ENCODE results near the gene DGKK.

DGKK gene

DNA sequence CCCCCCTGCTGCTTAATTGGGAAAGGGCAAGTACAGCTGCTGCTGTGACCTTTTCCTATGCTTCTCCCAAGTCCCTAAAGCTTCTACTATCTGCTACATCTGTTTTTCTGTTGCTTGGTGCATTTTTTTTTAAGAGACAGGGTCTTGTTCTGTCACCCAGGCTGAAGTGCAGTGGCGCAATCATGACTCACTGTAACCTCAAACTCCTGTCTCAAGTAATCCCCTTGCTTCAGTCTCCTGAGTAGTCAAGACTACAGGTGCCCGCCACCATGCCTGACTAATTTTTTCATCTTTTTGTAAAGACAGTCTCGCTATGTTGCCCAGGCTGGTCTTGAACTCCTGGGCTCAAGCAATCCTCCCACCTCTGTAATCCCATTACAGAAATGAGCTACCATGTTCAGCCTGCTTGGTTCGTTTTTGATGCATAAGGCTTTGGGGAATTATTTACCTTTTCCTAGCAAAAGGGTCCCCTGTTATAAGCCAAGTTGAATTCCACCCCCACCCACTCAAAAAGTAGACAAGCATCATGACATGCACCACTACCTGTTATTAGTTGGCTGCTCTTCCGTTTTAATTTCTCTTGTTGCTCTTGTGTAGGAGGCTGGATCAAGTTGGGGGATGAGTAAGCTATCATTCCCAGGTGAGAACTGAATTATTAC lies 39.6 kb downstream of the DGKK start:
- WGBS = 94% methylated on average over 5 of the region's 5 CpGs
- no peaks in the 10 kb centered on the region for H3K9me3 ChIP-seq (ENCODE audit: insufficient read depth, low read depth, low read length)
- no peak overlapping the region for H3K27ac ChIP-seq (ENCODE audit: low read depth, low read length)
- no peak overlapping the region for H3K4me3 ChIP-seq (ENCODE audit: low read length)
- no peak overlapping the region for H3K9ac ChIP-seq (ENCODE audit: low read depth, low read length)
- no peaks in the 10 kb centered on the region for H3K36me3 ChIP-seq (ENCODE audit: insufficient read depth, low read length)
- no peaks in the 10 kb centered on the region for H3K27me3 ChIP-seq (ENCODE audit: insufficient read depth, low read length)
- H3K4me1 ChIP-seq (ENCODE audit: insufficient read depth, low read length) = peaks cover 38% of the 10 kb centered on the region

GRCh38 chrX:50428174-50428573 lies 42.5 kb downstream of the DGKK start:
- no CpG with 5 or more reads among the region's 1 CpG for WGBS
- Histone ChIP-seq H3K4me3 (ENCODE audit: low read length) (no peak overlapping the region), H3K9me3 (ENCODE audit: insufficient read depth, low read depth, low read length) (no peaks in the 10 kb centered on the region), H3K27ac (ENCODE audit: low read depth, low read length) (no peak overlapping the region), H3K27me3 (ENCODE audit: insufficient read depth, low read length) (no peaks in the 10 kb centered on the region), H3K9ac (ENCODE audit: low read depth, low read length) (no peak overlapping the region), H3K4me1 (ENCODE audit: insufficient read depth, low read length) (peaks cover 34% of the 10 kb centered on the region), H3K36me3 (ENCODE audit: insufficient read depth, low read length) (no peaks in the 10 kb centered on the region)

- H3K9me3 ChIP-seq (ENCODE audit: insufficient read depth, low read depth, low read length) = no peaks in the 10 kb centered on the region
- no peak overlapping the region for H3K9ac ChIP-seq (ENCODE audit: low read depth, low read length)
- WGBS = 89% methylated on average over 2 of the region's 2 CpGs
- no peak overlapping the region for H3K27ac ChIP-seq (ENCODE audit: low read depth, low read length)
- H3K4me3 ChIP-seq (ENCODE audit: low read length) = no peak overlapping the region
- H3K4me1 ChIP-seq (ENCODE audit: insufficient read depth, low read length) = no peaks in the 10 kb centered on the region
- H3K27me3 ChIP-seq (ENCODE audit: insufficient read depth, low read length) = no peaks in the 10 kb centered on the region
- no peaks in the 10 kb centered on the region for H3K36me3 ChIP-seq (ENCODE audit: insufficient read depth, low read length)
These were observed 62.6 kb downstream of the DGKK start for GRCh38 chrX:50407976-50408375.

DNA sequence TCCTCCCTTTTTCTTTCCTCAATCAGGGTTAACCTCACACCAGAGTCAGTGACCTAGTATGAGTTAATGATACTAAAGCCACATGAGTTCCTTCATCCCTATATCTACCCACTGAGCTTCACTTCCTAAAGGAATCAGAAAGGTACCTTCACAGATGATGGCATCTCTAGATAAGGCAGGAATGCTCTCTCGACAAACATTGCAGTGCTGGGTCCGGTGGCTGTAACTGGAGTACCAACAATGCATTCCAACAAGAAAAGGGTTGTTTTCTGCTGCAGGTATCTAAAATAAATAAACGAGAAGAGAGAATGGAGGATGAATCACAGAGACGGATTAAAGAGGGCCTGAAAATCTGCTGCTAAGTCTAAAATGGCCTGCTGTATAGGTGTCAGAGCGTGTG lies 66.7 kb downstream of the DGKK start:
- Histone ChIP-seq H3K27ac (ENCODE audit: low read depth, low read length) (no peak overlapping the region), H3K27me3 (ENCODE audit: insufficient read depth, low read length) (no peaks in the 10 kb centered on the region), H3K9ac (ENCODE audit: low read depth, low read length) (no peak overlapping the region), H3K4me1 (ENCODE audit: insufficient read depth, low read length) (no peaks in the 10 kb centered on the region), H3K9me3 (ENCODE audit: insufficient read depth, low read depth, low read length) (no peaks in the 10 kb centered on the region), H3K36me3 (ENCODE audit: insufficient read depth, low read length) (no peaks in the 10 kb centered on the region), H3K4me3 (ENCODE audit: low read length) (no peak overlapping the region)
- 87% methylated on average over 5 of the region's 5 CpGs for WGBS

GRCh38 chrX:50402886-50403285 lies 67.7 kb downstream of the DGKK start:
- no peaks in the 10 kb centered on the region for H3K4me1 ChIP-seq (ENCODE audit: insufficient read depth, low read length)
- 79% methylated on average over 3 of the region's 3 CpGs for WGBS
- H3K4me3 ChIP-seq (ENCODE audit: low read length) = no peak overlapping the region
- no peaks in the 10 kb centered on the region for H3K36me3 ChIP-seq (ENCODE audit: insufficient read depth, low read length)
- H3K9ac ChIP-seq (ENCODE audit: low read depth, low read length) = no peak overlapping the region
- no peaks in the 10 kb centered on the region for H3K9me3 ChIP-seq (ENCODE audit: insufficient read depth, low read depth, low read length)
- no peak overlapping the region for H3K27ac ChIP-seq (ENCODE audit: low read depth, low read length)
- no peaks in the 10 kb centered on the region for H3K27me3 ChIP-seq (ENCODE audit: insufficient read depth, low read length)

DNA sequence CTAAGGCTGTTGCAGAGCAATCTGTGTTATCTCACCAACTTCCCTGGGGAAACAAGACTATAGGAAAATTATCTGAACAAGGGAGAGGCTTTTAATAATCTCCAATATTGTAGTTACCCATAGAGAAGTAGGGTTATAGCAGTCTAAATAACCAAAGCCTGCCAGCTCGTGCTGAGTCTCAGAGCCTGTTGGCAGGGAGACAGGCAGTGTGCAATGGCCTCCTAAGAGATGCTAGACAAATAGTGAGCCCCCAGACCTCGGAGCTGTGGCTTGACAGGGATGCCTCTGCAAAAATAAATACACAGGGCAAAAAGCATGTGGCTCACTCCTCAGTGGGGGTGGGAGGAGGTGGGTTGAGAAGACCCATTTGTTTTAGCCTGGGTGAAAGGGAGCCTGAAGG lies 76.7 kb downstream of the DGKK start:
- no peak overlapping the region for H3K27ac ChIP-seq (ENCODE audit: low read depth, low read length)
- WGBS = 92% methylated on average over 2 of the region's 2 CpGs
- no peaks in the 10 kb centered on the region for H3K27me3 ChIP-seq (ENCODE audit: insufficient read depth, low read length)
- H3K9ac ChIP-seq (ENCODE audit: low read depth, low read length) = no peak overlapping the region
- no peak overlapping the region for H3K4me3 ChIP-seq (ENCODE audit: low read length)
- no peaks in the 10 kb centered on the region for H3K4me1 ChIP-seq (ENCODE audit: insufficient read depth, low read length)
- no peaks in the 10 kb centered on the region for H3K36me3 ChIP-seq (ENCODE audit: insufficient read depth, low read length)
- H3K9me3 ChIP-seq (ENCODE audit: insufficient read depth, low read depth, low read length) = no peaks in the 10 kb centered on the region

GRCh38 chrX:50386520-50386919 lies 84.1 kb downstream of the DGKK start:
- Histone ChIP-seq H3K36me3 (ENCODE audit: insufficient read depth, low read length) (no peaks in the 10 kb centered on the region), H3K9ac (ENCODE audit: low read depth, low read length) (no peak overlapping the region), H3K4me3 (ENCODE audit: low read length) (no peak overlapping the region), H3K4me1 (ENCODE audit: insufficient read depth, low read length) (no peaks in the 10 kb centered on the region), H3K27ac (ENCODE audit: low read depth, low read length) (no peak overlapping the region), H3K27me3 (ENCODE audit: insufficient read depth, low read length) (no peaks in the 10 kb centered on the region), H3K9me3 (ENCODE audit: insufficient read depth, low read depth, low read length) (no peaks in the 10 kb centered on the region)
- 92% methylated on average over 1 of the region's 2 CpGs for WGBS

DNA sequence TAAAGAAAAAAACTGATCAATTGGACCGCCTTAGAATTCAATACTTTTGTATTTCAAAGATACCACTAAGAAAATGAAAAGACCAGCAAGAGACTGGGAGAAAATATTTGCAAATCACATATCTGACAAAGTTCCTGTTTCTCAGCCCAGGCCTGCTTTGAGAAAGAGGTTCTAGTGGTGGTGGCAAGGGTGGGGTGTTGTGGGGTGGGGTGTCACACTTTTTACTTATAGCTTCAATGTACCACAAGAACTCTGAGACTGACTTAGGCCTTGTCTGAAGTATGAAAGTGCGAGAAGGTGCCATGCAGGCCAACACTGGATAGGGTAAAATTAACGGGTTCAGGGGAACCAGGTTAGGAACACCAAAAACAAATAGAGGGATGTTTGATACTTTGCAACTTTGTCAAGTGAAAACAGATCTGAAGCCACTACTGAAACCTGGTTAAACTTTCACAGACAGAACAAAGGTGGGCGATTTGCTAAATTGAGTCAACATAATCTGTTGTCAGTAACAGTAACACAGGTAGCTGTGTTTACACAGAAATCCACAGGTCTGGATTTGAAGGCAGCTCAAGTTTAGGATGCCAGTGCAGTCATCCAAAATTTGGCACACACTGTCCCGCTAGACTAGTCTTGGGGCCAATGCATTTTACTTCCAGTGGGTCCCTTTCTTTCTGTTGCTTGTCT lies 88.8 kb downstream of the DGKK start:
- Histone ChIP-seq H3K27me3 (ENCODE audit: insufficient read depth, low read length) (no peaks in the 10 kb centered on the region), H3K4me1 (ENCODE audit: insufficient read depth, low read length) (no peaks in the 10 kb centered on the region), H3K27ac (ENCODE audit: low read depth, low read length) (no peak overlapping the region), H3K9me3 (ENCODE audit: insufficient read depth, low read depth, low read length) (no peaks in the 10 kb centered on the region), H3K4me3 (ENCODE audit: low read length) (no peak overlapping the region), H3K9ac (ENCODE audit: low read depth, low read length) (no peak overlapping the region), H3K36me3 (ENCODE audit: insufficient read depth, low read length) (no peaks in the 10 kb centered on the region)
- WGBS = 91% methylated on average over 5 of the region's 5 CpGs

- H3K4me1 ChIP-seq (ENCODE audit: insufficient read depth, low read length) = no peaks in the 10 kb centered on the region
- no peaks in the 10 kb centered on the region for H3K36me3 ChIP-seq (ENCODE audit: insufficient read depth, low read length)
- H3K9ac ChIP-seq (ENCODE audit: low read depth, low read length) = no peak overlapping the region
- H3K27me3 ChIP-seq (ENCODE audit: insufficient read depth, low read length) = no peaks in the 10 kb centered on the region
- H3K27ac ChIP-seq (ENCODE audit: low read depth, low read length) = no peak overlapping the region
- no peaks in the 10 kb centered on the region for H3K9me3 ChIP-seq (ENCODE audit: insufficient read depth, low read depth, low read length)
- no peak overlapping the region for H3K4me3 ChIP-seq (ENCODE audit: low read length)
- WGBS = 97% methylated on average over 9 of the region's 9 CpGs
These were observed 95.0 kb downstream of the DGKK start for GRCh38 chrX:50375481-50376267.

DNA sequence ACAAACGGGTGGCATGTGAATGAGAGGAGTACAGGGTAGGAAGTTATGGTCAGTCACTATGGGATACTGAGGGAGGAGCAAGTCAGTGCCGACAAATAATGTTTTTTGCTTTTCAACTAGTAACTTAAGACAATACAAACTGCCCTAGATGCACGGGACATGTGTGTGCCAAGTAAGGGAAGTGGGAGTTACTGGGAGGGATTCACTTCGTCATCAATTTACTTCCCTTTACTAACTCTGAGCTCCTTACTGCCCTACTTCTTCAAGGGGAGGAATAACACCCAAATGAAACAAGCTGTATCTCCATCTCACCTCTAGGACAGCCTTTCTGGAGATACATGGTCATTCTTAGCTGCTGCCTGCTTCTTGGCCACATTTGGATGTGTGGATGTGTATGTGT lies 97.7 kb downstream of the DGKK start:
- H3K27me3 ChIP-seq (ENCODE audit: insufficient read depth, low read length) = no peaks in the 10 kb centered on the region
- H3K4me3 ChIP-seq (ENCODE audit: low read length) = no peak overlapping the region
- no peaks in the 10 kb centered on the region for H3K36me3 ChIP-seq (ENCODE audit: insufficient read depth, low read length)
- 90% methylated on average over 2 of the region's 4 CpGs for WGBS
- no peak overlapping the region for H3K27ac ChIP-seq (ENCODE audit: low read depth, low read length)
- no peaks in the 10 kb centered on the region for H3K9me3 ChIP-seq (ENCODE audit: insufficient read depth, low read depth, low read length)
- H3K9ac ChIP-seq (ENCODE audit: low read depth, low read length) = no peak overlapping the region
- no peaks in the 10 kb centered on the region for H3K4me1 ChIP-seq (ENCODE audit: insufficient read depth, low read length)

DNA sequence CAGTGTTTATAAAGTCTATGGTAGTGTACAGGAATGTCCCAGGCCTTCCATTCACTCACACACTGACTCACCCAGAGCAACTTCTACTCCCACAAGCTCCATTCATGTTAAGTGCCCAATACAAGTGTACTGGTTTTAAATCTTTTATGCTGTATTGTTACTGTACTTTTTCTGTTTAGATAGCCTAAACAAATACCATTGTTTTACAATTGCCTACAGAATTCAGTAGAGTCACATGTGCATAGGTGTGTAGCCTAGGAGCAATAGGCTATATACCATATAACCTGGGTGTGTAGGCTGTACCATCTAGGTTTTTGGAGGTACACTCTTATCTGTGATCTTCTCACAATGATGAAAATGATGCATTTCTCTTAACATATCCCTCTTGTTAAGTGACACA lies 126.7 kb downstream of the DGKK start:
- Histone ChIP-seq H3K9ac (ENCODE audit: low read depth, low read length) (no peak overlapping the region), H3K27me3 (ENCODE audit: insufficient read depth, low read length) (no peaks in the 10 kb centered on the region)

More for the DNA sequence above, 126.7 kb downstream of the DGKK start:
- Histone ChIP-seq H3K4me1 (ENCODE audit: insufficient read depth, low read length) (no peaks in the 10 kb centered on the region; the same call in 1 of the 2 replicates), H3K27ac (ENCODE audit: low read depth, low read length) (no peak overlapping the region), H3K9me3 (ENCODE audit: insufficient read depth, low read depth, low read length) (no peaks in the 10 kb centered on the region), H3K36me3 (ENCODE audit: insufficient read depth, low read length) (no peaks in the 10 kb centered on the region), H3K4me3 (ENCODE audit: low read length) (no peak overlapping the region)

All from HUES64 (cell line).